ENCODE data around the gene ADAMTS15. TPM values are rescaled to one million over a fixed set of nuclear protein-coding genes. Genes with fewer than 3 reads are reported as not detected.

ADAMTS15 gene
- total RNA-seq, 3 donors from 2014 or later: 1.8 to 7.8 (median 3.5) TPM

GRCh38 chr11:130522284-130522961 lies 74.0 kb downstream of the ADAMTS15 start:
- H3K4me1 ChIP-seq (ENCODE audit: low read depth): no peaks in the 10 kb centered on the region
- intact Hi-C loops (cut with DNase I, micrococcal nuclease): no loop called here
- no peaks in the 10 kb centered on the region for H3K36me3 ChIP-seq (ENCODE audit: low read depth)
- TF ChIP-seq, protein P1, sequence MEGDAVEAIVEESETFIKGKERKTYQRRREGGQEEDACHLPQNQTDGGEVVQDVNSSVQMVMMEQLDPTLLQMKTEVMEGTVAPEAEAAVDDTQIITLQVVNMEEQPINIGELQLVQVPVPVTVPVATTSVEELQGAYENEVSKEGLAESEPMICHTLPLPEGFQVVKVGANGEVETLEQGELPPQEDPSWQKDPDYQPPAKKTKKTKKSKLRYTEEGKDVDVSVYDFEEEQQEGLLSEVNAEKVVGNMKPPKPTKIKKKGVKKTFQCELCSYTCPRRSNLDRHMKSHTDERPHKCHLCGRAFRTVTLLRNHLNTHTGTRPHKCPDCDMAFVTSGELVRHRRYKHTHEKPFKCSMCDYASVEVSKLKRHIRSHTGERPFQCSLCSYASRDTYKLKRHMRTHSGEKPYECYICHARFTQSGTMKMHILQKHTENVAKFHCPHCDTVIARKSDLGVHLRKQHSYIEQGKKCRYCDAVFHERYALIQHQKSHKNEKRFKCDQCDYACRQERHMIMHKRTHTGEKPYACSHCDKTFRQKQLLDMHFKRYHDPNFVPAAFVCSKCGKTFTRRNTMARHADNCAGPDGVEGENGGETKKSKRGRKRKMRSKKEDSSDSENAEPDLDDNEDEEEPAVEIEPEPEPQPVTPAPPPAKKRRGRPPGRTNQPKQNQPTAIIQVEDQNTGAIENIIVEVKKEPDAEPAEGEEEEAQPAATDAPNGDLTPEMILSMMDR (IDR thresholded peaks at IDR 0.05): no peak
- peak; percentile 65 to 80 (median 68) for DNase-seq
- H3K4me3 ChIP-seq: no peak overlapping the region
- no peaks in the 10 kb centered on the region for H3K9me3 ChIP-seq
- peak; percentile 77 for ATAC-seq

DNA sequence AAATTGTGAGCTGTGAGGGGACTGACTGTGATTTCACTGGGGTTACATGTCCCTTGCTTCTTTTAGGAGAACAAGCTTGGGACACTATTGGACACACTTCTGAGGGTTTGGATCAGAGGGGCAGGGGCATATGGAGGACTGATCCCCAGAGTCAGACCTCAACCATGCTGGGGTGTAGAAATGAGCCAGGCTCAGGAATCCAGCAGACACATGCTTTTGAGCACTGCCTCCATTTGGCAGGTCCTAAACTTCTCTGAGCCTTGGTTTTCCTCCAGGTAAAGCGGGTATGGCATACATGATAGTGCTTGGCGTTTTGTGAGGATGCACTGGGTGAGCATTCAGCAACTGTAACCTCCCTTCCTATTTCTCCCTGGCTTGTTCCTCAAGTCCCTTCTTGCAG lies 74.7 kb downstream of the ADAMTS15 start:
- TF ChIP-seq, protein P1 (IDR thresholded peaks at IDR 0.05): no peak
- intact Hi-C loops (cut with DNase I, micrococcal nuclease): no loop called here
- H3K4me1 ChIP-seq (ENCODE audit: low read depth): no peaks in the 10 kb centered on the region
- no peak for ATAC-seq
- no peak overlapping the region for H3K4me3 ChIP-seq
- DNase-seq: no peak
- no peaks in the 10 kb centered on the region for H3K36me3 ChIP-seq (ENCODE audit: low read depth)
- H3K9me3 ChIP-seq: no peaks in the 10 kb centered on the region

DNA sequence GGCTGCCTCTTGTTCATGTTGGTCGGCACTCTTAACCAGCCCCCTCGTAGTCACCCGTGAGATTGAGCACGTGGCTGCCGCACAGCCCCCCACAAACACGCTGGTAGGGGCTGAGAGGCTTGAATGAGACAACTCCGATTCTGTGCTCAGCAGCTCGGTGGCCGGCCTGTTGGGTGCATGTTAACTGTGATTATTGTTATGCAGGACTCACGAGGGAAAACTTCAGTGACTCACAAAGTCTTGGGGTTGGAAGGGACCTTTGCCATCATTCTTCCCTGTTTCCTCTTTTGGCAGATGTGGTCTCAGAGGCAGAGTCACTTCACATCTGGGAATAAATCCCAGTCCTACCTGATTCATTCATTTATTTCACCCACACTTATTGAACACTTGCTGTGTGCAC lies 75.2 kb downstream of the ADAMTS15 start:
- TF ChIP-seq, protein P1 (IDR thresholded peaks at IDR 0.05): no peak

GRCh38 chr11:130524132-130524790 lies 75.8 kb downstream of the ADAMTS15 start:
- intact Hi-C loops (cut with DNase I, micrococcal nuclease): no loop called here
- Histone ChIP-seq H3K9me3 (no peaks in the 10 kb centered on the region), H3K4me1 (ENCODE audit: low read depth) (no peaks in the 10 kb centered on the region), H3K36me3 (ENCODE audit: low read depth) (no peaks in the 10 kb centered on the region), H3K4me3 (no peak overlapping the region)
- DNase-seq: no peak
- TF ChIP-seq, protein P1 (IDR thresholded peaks at IDR 0.05): no peak
- no peak for ATAC-seq

More for the DNA sequence above, 75.2 kb downstream of the ADAMTS15 start:
- H3K4me1 ChIP-seq (ENCODE audit: low read depth): no peaks in the 10 kb centered on the region
- DNase-seq (no peak), ATAC-seq (no peak)
- H3K9me3 ChIP-seq: no peaks in the 10 kb centered on the region
- H3K4me3 ChIP-seq: no peak overlapping the region
- intact Hi-C loops (cut with DNase I, micrococcal nuclease): no loop called here
- no peaks in the 10 kb centered on the region for H3K36me3 ChIP-seq (ENCODE audit: low read depth)

- DNase-seq: no peak
- H3K9me3 ChIP-seq: no peaks in the 10 kb centered on the region
- TF ChIP-seq, protein P1 (IDR thresholded peaks at IDR 0.05): no peak
Measured at GRCh38 chr11:130525307-130525706, 76.9 kb downstream of the ADAMTS15 start.

More at GRCh38 chr11:130525307-130525706, 76.9 kb downstream of the ADAMTS15 start:
- H3K36me3 ChIP-seq (ENCODE audit: low read depth): no peaks in the 10 kb centered on the region
- no peak overlapping the region for H3K4me3 ChIP-seq
- no peaks in the 10 kb centered on the region for H3K4me1 ChIP-seq (ENCODE audit: low read depth)
- no peak for ATAC-seq
- intact Hi-C loops (cut with DNase I, micrococcal nuclease): no loop called here

Other genes starting within 250 kb of the ADAMTS15 start
- gene ZBTB44, start 133.7 kb upstream of the ADAMTS15 start, total RNA-seq: 10 to 100 TPM; 26.5 to 56.8 (median 32.4) TPM
- 10 to 100 TPM in 1 of 3 donors, 1 to 10 TPM in 1, under 1 TPM in 1; 0.38 to 10.5 (median 2.6) TPM for gene ADAMTS8, start 20.0 kb upstream of the ADAMTS15 start, total RNA-seq

Measured in mucosa of descending colon (tissue), 3 donors.